ENCODE results near the gene OSTN. TPM values are rescaled to one million over a fixed set of nuclear protein-coding genes. Genes with fewer than 3 reads are reported as not detected.

OSTN gene
- total and polyA plus RNA-seq, 11 donors = 0.27 to 3.7 (median 0.51) TPM; not detected in 7

DNA sequence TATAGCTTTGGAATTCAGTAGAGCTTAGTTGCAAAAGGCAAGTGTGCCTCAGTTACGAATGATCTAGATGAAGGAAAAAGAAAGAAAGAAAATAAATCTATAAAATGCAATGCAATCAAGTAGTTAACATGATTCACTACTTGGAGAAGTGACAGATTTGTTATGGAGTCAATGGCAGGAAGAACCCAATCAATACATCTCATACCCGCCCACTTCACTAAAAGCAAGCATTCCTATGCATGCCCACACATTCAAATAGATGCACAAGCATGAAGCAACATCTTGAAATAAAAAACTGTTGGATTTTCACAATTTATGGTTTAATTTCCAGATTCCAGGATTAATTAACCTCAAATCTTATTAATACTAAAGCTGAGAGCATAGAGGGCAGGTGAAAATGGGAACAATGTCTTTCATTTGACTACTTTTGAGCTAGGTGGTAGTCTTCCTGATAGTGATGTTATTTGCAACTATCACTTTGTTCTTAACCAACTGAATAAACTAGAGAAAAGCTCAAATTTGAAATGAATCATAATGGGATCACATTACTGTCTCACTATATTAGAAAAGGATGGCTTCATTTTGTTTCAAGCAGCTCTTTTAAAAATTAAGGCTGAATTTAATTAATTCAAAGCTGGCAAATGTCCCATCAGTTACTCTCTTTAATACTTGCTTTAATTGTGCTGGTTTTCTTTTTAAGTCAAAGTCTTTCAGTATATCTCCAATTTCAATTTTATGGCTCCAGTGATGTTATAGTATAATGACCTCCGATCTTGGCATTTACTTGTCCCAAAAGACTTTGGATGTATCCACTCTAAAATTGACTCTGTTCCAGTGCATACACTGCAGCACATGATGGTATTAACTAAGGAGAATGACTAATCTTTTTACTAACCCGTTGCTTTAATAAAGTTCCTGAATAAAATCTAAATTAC is 83.5 kb downstream of the OSTN start:
- DNase-seq (no peak), ATAC-seq (no peak)
- Histone ChIP-seq H3K9me3 (no peaks in the 10 kb centered on the region), H3K27ac (no peak overlapping the region), H3K4me3 (no peak overlapping the region), H3K27me3 (no peaks in the 10 kb centered on the region), H3K4me1 (no peaks in the 10 kb centered on the region), H3K36me3 (no peaks in the 10 kb centered on the region)
- WGBS, 4 donors = 61 to 87% (median 71%) methylated on average over 4 of the region's 4 CpGs
- TF ChIP-seq POLR2A (IDR thresholded peaks at IDR 0.05) (no peak), CTCF (IDR thresholded peaks at IDR 0.05) (no peak)
- intact Hi-C loops (cut with DNase I) = no loop called here

- no peak for ATAC-seq
Measured at GRCh38 chr3:191283400-191283799, 84.4 kb downstream of the OSTN start.

DNA sequence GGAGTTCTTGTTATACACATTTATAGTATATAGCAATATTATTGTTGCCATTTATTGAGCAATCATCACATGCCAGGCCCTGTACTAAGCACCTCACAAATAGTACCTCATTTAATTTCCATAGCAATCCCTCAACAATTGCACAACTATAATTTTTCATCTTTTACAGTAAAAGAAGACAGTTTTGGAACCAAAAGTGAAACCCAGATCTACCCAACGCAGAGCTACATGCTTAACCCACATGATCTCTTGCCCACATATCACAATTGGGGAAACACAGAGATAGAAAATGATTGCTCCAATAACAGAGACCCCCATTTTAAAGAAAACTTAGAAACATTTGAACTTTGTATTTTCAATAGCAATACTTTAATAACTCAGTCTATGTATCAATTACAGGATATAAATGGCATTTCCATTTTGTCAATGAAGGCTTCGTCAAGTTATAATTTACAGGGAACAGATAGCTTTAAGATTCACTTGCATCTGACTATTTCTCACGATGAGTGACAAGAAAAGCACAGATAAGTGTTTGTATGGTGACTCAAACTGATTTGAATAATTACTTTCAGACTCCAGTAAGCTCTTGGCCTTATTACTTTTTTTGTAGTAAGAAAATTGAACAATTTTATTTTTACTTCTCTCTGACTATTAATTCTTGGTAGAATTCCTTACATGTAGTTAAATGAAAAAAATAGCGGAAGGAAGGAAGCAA is 91.4 kb downstream of the OSTN start:
- DNase-seq (no peak), ATAC-seq (no peak)
- WGBS, 4 donors = 50 to 61% (median 53%) methylated on average over 4 of the region's 4 CpGs
- peaks cover 0 to 16% (median 0%) of the 10 kb centered on the region in 12 donors for H3K4me1 ChIP-seq
- H3K27me3 ChIP-seq = no peaks in the 10 kb centered on the region
- intact Hi-C loops (cut with DNase I) = loop anchor here in 1 of 10 donors (5.0 kb wide), 1 partner anchor 37 kb away; the partner anchor contains the start of gene CCDC50
- H3K36me3 ChIP-seq = no peaks in the 10 kb centered on the region
- TF ChIP-seq CTCF (IDR thresholded peaks at IDR 0.05) (no peak), POLR2A (IDR thresholded peaks at IDR 0.05) (no peak)
- peaks cover 0 to 5% (median 0%) of the 10 kb centered on the region in 12 donors for H3K9me3 ChIP-seq
- peak overlapping the region in 9 of 12 donors; percentile 3 to 83 (median 23) for H3K27ac ChIP-seq
- H3K4me3 ChIP-seq = peak overlapping the region in 9 of 12 donors; percentile 1 to 37 (median 28)

More at GRCh38 chr3:191283400-191283799, 84.4 kb downstream of the OSTN start:
- H3K9me3 ChIP-seq = no peaks in the 10 kb centered on the region
- no peak overlapping the region for H3K4me3 ChIP-seq
- no peaks in the 10 kb centered on the region for H3K36me3 ChIP-seq
- intact Hi-C loops (cut with DNase I) = no loop called here
- no peak overlapping the region for H3K27ac ChIP-seq
- TF ChIP-seq POLR2A (IDR thresholded peaks at IDR 0.05) (no peak), CTCF (IDR thresholded peaks at IDR 0.05) (no peak)
- H3K4me1 ChIP-seq = no peaks in the 10 kb centered on the region
- H3K27me3 ChIP-seq = no peaks in the 10 kb centered on the region
- DNase-seq = no peak
- WGBS, 4 donors = 95 to 97% (median 96%) methylated on average over 2 of the region's 2 CpGs
